Measurements from ENCODE around the gene RNF220.
"Not testable (repeated sequence)": the region's sequence is repeated elsewhere in the genome, so short reads cannot be mapped to it uniquely, and the experiment has no call there.

The RNF220 gene

DNA sequence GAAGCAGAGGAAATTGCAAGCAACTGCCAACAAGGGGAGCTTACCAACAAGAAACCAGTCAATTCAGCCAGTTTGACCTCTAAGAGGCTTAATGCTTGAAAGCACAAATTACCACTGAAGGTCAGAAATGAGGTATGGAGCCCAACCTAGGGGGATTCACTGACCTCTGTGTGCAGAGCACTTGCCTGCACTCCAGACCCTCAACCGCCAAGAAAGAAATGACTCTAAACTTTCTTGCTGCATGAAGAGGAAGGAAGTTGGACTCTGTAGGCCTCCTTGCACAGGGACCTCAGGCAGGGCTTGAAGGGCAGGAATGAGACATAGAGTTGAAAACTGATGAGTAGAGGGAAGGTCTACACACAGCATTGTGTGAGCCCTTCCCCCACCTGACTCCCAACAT, 279.5 kb downstream of the RNF220 start:
- DNase-seq: no peak

DNA sequence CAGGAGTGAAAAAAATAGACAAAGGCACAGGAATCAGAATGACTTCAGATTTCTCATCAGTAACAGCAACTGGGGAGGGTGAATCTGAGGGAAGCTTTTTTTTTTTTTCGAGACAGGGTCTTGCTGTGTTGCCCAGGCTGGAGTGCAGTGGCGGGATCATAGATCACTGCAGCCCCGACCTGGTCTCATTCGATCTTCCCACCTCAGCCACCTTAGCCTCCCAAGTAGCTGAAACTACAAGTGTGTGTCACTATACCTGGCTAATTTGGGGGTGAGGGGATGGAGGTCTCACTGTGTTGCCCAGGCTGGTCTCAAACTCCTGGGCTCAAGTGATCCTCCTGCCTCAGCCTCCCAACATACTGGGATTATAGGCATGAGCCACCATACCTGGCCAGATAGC, 280.2 kb downstream of the RNF220 start:
- no peak for DNase-seq

DNA sequence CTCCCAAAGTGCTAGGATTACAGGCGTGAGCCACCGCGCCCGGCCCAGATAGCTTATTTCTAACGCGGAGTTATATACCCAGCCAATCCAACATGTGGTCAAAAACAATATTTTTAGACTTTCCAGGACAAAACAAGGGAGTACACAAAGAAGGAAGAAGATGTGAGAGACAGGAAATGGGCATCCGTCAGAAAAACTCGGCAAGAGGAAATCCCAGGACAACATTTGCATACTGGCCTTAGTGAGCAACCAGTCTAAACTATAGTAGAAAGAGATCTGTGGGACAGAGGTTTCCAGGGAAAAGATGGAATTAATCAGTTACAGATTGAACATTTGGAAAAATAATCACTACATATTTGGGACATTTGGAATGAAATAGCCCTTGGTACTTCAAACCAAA, 280.8 kb downstream of the RNF220 start:
- no peak for DNase-seq

DNA sequence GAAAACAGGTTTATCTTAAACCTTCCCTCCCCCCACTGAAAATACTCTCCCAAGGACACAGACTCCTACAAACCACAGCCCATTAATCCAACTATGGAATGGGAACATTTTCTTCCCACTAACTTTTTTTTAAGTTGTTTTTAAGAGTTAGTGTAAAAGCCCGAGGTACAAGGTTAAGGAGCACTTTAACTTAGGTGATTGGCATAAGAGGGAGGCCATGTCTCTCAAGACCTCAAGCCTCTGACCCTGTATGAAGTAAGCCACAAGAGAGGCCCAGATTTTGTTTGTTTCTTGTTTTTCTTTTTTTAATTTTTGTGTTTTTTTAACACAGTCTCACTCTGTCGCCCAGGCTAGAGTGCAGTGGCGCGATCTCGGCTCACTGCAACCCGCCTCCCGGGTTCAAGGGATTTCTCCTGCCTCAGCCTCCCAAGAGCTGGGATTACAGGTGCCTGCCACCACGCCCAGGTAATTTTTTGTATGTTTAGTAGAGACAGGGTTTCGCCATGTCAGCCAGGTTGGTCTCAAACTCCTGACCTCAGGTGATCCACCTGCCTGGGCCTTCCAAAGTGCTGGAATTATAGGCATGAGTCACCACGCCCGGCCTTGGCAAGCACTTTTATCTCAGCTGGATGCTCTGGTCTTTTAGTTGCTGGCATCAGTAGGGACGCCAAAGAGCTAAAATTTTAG, 283.8 kb downstream of the RNF220 start:
- no peak for DNase-seq

DNA sequence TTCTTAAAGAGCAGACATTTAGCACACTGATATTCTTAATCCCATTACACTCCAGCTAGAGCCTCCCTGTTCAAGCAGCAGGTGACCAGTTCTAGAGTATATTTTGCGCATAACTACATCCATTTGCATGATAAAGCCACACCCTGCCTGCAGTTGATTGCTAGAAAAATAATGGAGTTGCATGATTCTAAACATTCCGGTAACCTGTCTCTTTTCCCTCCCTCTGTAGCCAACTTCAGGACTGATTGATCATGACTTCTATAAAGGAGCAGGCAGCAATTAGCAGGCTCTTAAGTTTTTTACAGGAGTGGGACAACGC, 284.4 kb downstream of the RNF220 start:
- DNase-seq: no peak

DNA sequence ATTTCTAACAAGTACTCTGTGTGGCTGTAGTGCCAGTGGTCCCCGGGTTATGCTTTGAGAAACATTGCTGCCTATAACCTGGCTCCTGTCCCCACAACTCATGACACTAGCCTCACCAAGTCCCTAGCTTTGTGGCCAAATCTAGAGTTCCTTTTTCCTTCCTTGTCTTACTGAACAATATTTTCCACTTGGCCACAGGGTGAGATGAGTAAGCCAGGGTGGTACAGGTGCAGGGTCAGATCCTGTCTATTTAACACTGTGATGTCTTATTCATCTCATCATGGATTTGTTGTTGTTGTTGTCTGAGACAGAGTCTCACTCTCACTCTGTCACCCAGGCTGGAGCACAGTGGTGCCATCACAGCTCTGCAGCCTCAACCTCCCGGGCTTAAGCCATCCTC, 288.1 kb downstream of the RNF220 start:
- no peak for DNase-seq

DNA sequence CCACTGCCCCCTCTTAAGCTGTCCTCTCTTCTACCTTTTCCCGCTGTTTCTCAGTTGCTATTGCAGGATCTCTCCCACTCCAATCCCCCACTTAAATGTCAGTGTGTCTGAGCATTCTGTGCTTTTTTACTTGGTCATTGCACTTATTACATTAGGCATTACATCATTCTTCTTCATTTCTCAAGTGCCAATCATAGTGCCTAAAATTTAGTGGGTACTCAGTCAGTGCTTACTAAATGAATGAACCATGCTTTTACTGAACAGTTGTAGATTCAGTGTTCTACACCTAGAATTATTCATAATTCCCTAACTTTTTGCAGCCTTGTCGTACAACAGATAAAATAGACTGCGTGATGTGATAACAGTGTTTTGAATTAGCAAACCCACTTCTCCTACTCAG, 288.8 kb downstream of the RNF220 start:
- DNase-seq: no peak

DNA sequence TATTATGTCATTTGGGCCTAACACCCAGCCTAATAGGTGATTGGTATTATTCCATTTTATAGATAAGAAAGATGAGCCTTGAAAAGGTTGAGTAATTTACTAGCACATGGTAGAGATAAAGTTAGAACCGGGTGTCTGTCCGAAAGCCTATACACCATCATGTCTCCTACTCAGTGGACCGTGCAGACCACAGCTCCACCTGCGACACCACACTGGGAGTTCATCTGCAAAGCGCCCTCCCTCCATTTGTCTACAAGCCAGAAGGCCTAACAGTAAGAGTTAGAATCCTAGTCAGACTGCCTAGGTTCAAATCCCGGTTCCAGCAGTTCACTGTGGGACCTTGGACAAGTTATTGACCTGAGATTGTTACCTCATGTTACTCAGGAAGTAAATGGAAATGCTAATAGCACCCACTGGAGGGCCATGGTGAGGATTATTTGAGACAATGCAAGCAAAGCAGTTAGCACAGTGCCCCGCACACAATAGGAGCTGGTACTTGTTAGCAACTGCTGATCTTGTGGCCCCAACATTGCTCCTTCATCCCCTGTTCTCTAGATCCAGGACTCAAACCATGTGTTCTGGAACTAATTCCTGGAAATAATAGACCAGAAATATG, 289.9 kb downstream of the RNF220 start:
- DNase-seq: no peak

DNA sequence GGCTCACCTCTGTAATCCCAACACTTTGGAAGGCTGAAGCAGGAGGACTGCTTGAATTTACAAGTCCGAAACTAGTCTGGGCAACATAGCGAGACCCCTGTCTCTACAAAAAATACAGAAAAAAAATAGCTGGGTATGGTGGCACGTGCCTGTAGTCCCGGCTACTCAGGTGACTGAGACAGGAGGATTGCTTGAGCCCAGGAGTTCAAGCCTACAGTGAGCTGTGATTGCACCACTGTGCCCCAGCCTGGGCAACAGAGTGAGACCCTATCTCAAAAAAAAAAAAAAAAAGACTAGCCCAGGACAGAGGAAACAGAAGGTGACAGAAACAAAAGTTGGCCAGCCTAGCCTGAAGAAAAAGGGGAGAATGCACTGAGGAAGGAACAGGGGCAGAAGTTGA, 290.6 kb downstream of the RNF220 start:
- no peak for DNase-seq

DNA sequence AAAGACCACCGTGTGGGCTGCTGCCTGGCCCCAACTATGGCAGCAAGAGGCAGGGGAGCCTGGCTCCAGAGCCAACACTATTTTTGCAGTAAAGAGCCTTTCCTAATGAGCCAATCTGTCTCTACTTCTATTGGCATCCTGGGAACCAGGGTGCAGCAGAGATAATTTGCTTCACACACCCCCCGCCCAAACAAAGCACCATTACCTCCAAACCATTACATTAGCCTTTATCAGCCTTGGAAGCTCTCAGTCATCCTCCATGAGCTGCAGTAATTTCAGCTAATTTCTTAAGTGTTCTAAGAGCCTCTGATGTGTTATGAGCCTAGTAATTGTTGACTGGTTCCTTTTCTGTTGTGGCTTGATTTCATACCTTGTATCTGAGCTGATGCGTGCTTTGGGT, 291.0 kb downstream of the RNF220 start:
- no peak for DNase-seq

DNA sequence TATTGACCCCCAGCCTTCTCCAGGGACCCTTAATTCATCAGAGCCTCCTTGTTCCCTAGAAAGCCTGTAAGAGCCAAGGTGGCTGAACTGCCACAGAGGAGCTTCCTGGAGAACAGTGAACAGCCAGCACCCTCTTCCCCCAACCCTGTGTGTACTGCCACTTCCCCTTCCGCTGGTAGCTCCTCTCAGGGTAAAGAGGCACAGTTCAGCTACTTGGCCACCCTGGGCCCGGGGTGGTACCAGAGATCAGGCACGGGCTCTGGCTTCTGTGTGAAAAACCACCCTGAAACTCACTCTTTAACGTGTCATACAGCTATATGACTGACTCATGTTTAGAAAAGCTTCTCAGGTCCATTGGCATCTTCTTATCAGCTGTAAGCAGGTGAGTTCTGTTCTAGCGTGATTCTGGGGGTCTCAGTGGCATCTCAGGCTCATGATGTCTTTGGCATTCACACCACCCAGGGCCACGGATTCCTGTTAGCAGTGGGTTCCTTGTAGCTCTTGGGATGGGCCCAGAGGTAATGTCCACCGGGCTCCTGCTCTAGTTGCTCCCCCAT, 291.8 kb downstream of the RNF220 start:
- DNase-seq: no peak

DNA sequence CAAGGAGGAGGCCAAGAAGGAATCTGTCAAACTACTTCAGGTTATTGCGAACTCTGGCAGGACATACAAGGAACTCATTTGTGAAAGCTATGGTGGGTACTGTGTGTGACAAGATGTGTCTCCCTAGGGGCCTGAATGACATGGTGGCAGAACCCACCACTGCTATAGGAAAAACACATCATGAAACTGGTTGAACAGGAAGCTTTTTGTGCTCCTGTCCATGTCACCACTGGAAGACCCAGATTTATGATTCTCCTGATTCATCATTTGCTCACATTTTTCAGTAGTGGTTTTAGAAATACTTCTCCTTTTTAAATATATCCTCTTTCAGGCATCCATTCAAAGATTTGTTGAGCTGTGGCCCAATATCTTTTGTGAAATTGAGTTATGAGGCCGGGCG, 293.1 kb downstream of the RNF220 start:
- no peak for DNase-seq

DNA sequence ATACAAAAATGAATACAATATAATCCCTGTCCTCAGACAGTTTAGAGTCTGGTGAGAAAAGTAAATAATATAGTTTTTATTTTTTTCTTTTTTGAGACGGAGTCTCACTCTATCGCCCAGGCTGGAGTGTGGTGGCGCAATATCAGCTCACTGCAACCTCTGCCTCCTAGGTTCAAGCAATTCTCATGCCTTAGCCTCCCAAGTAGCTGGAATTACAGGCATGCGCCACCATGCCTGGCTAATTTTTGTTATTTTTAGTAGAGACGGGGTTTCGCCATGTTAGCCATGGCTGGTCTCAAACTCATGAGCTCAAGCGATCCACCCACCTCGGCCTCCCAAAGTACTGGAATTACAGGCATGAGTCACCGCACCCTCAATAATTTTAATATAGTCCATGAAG, 294.3 kb downstream of the RNF220 start:
- DNase-seq: not testable (repeated sequence)

DNA sequence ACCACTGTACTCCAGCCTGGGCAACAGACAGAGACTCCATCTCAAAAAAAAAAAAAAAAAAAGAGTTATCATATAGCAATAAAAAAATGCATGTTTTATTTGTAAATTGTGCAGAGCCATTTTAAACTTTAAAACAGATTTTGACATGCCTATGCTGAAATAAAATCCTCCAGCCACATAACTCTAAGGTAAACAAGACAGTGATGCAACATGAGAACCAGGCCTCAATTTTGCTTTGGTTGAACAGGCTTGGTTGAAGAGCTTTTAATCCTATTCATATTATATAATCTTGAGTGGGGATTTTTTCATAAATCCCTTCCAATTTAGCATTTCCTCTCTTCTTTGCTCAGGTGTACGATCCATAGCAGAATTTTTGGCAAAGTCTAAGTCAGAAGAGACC, 295.5 kb downstream of the RNF220 start:
- DNase-seq: no peak

DNA sequence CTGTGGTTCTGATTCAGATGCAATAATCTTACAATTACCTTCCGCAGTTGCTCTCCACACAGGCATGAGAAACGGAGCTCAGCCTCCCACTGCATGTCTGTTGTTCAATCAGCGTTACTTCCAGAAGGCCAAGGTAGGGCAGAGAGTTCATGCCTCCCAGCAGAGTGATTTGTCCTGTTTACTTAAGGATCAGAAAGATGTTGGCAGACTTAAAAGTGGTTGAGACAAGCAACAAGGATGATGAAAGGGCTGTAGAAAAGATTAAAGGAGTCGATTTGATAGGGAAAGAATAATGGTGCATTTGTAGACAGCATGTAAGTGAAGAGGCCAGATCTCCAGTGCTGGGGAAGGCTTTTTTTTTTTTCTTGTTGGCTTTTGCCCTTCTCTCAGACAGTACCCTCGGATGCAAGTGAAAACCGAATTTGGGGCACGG, 296.1 kb downstream of the RNF220 start:
- no peak for DNase-seq

All from cerebellar nuclear complex (tissue), 1 donor.